Stomach (tissue), 4 donors: ENCODE results near the gene FAM222A.

Source experiments
- CTCF ChIP-seq, 7 experiments: fragments of 450-650 bp in 4 of 7; fragments of 200-600 bp in 3 of 7; sonication (generic) in 3 of 7; IDR thresholded peaks; one replicate each; pipeline ENCODE4 v1.5.1; 2016 to 2019; ENCODE audit warnings: antibody characterized with exemption in 7 of 7, control low read depth in 2 of 7, mild to moderate bottlenecking in 1 of 7
- EP300 ChIP-seq: sonication (generic); formaldehyde crosslinking; IDR thresholded peaks from one replicate; pipeline ENCODE4 v1.6.1; 2017; ENCODE audit warnings: antibody characterized with exemption
- POLR2A ChIP-seq, 4 donors: fragments of 450-650 bp; IDR thresholded peaks; one replicate each; pipeline ENCODE4 v1.6.1; 2016; ENCODE audit warnings: antibody characterized with exemption in 4 of 4, control low read depth in 2 of 4, mild to moderate bottlenecking in 1 of 4, moderate library complexity in 1 of 4
- POLR2AphosphoS5 ChIP-seq, 3 donors: sonication (generic); formaldehyde crosslinking; IDR thresholded peaks; one replicate each; pipeline ENCODE4 v1.6.1; 2016; ENCODE audit warnings: antibody characterized with exemption in 3 of 3

DNA sequence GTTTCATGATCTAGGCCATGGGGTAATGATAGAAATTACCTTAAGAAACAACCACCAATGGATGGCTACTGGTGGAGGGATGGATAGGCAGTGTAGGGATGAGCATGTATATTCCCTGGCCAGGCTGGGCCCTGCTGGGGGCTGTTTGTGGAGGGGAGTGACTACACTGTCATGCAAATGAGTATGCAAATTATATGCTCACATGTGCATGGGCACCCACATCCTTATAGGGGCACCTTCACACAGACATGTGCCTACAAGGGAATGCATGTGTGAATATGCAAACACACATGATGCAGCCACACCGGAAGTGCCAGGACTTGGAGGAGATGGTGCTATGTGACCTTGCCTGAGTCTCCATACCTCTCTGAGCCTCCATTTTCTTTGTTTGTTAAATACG, 39.7 kb upstream of the FAM222A start:
- TF ChIP-seq CTCF (IDR thresholded peaks at IDR 0.05) = no peak
- no peak for TF ChIP-seq POLR2AphosphoS5 (IDR thresholded peaks at IDR 0.05)
- no peak for TF ChIP-seq EP300
- no peak for TF ChIP-seq POLR2A (IDR thresholded peaks at IDR 0.05)
